HG03558 (cell line): Measurements from ENCODE around the gene NKAPL.
A peak's percentile ranks its signal among the peaks of the same experiment; 100 is the strongest.

Experiments
- ATAC-seq: cut with Tn5 transposase; IDR thresholded peaks from one replicate; pipeline ENCODE4 v1.9.1; 2021; ENCODE audit warnings: moderate number of reproducible peaks; ENCODE audit not compliant: unreplicated experiment; ENCODE audit errors: extremely low read depth

The NKAPL gene

GRCh38 chr6:28243946-28244345 lies 15.2 kb upstream of the NKAPL start:
- no peak for ATAC-seq

- ATAC-seq: no peak
Measured at GRCh38 chr6:28245206-28245941, 13.7 kb upstream of the NKAPL start.

GRCh38 chr6:28248916-28249315 lies 10.2 kb upstream of the NKAPL start:
- ATAC-seq: no peak

GRCh38 chr6:28250747-28251146 lies 8.3 kb upstream of the NKAPL start:
- no peak for ATAC-seq

- ATAC-seq: no peak
Measured at GRCh38 chr6:28251661-28252008, 7.5 kb upstream of the NKAPL start.

GRCh38 chr6:28252009-28252975 lies 6.8 kb upstream of the NKAPL start, which contains the start of gene ZKSCAN4:
ZKSCAN4 (minus strand) TSS chr6:28252269; CDS start chr6:28251980, 289 bp downstream.
- no peak for ATAC-seq

- ATAC-seq: no peak
Measured at GRCh38 chr6:28254121-28254519, 5.0 kb upstream of the NKAPL start.

GRCh38 chr6:28257042-28257441 lies 2.1 kb upstream of the NKAPL start:
- ATAC-seq: no peak

- ATAC-seq: no peak
Measured at GRCh38 chr6:28263922-28264321, 4.8 kb downstream of the NKAPL start.

GRCh38 chr6:28264834-28265401 lies 5.8 kb downstream of the NKAPL start:
- no peak for ATAC-seq

GRCh38 chr6:28266563-28266961 lies 7.5 kb downstream of the NKAPL start:
- no peak for ATAC-seq

- peak; percentile 74 for ATAC-seq
Measured at GRCh38 chr6:28266962-28267694, 8.0 kb downstream of the NKAPL start, which contains the start of gene ZSCAN26. ZSCAN26 (plus strand) TSS chr6:28267143; CDS start chr6:28271920, 4,777 bp downstream.

GRCh38 chr6:28267695-28268059 lies 8.6 kb downstream of the NKAPL start:
- no peak for ATAC-seq

GRCh38 chr6:28269492-28269891 lies 10.4 kb downstream of the NKAPL start:
- no peak for ATAC-seq

GRCh38 chr6:28274888-28275287 lies 15.8 kb downstream of the NKAPL start:
- ATAC-seq: no peak

GRCh38 chr6:28277746-28278145 lies 18.6 kb downstream of the NKAPL start:
- ATAC-seq: no peak

- ATAC-seq: no peak
Measured at GRCh38 chr6:28280595-28281287, 21.6 kb downstream of the NKAPL start.

- ATAC-seq: peak; percentile 65
Measured at GRCh38 chr6:28281288-28282064, 22.4 kb downstream of the NKAPL start, which contains the start of gene PGBD1. PGBD1 (plus strand) TSS chr6:28281572; CDS start chr6:28283814, 2,242 bp downstream.

- ATAC-seq: no peak
Measured at GRCh38 chr6:28282926-28283325, 23.8 kb downstream of the NKAPL start.
